K562 (cell line): ENCODE data around the gene LAPTM4A. TPM values are rescaled to one million over a fixed set of nuclear protein-coding genes. Genes with fewer than 3 reads are reported as not detected.

Source experiments
- ATAC-seq: fragments of 200-7000 bp; cut with Tn5 transposase; 3 replicates; pipeline ENCODE4 v1.9.1; 2020; ENCODE audit warnings: moderate library complexity
- BruUV-seq: library from RNA; stranded (reverse); fragments of 400-500 nt; replicated peaks from 2 replicates; lab custom pipeline; 2021; lab: Mats Ljungman, UMichigan
- CTCF ChIA-PET: fragments of 300-600 bp; formaldehyde crosslinking; extraction: SDS; loops from one replicate; lab custom pipeline; 2021; ENCODE audit warnings: low intra/inter-chr PET ratio; lab: Yijun Ruan, JAX
- POLR2A ChIA-PET: fragments of 300-600, 350-650 bp; sonication (Branson Sonifier 250); formaldehyde crosslinking; extraction: SDS; loops from one replicate; lab custom pipeline; 2021; ENCODE audit warnings: antibody characterized with exemption, inconsistent platforms; lab: Yijun Ruan, JAX
- DNase-seq, 4 experiments: peaks; one replicate each; pipeline versions ENCODE4 v3.0.0 to v3.0.0-alpha.2; 2011 to 2018; ENCODE audit warnings: low spot score in 3 of 4, mixed read lengths in 3 of 4; ENCODE audit errors: extremely low read depth in 1 of 4
- FAIRE-seq: peaks from 2 replicates; lab custom pipeline; 2011; peaks lifted over from hg19 to GRCh38; lab: Jason Lieb, UNC
- H2AFZ ChIP-seq: 2 replicates; pipeline ENCODE4 v1.6.0; 2011; ENCODE audit warnings: low read depth, low read length, control low read depth, inconsistent platforms
- H3K27ac ChIP-seq: fragments of 200-600 bp; 3 replicates; pipeline ENCODE4 v1.8.0; 2011; ENCODE audit warnings: low read depth, mild to moderate bottlenecking, control low read depth, inconsistent platforms, low read length, moderate library complexity, mixed read lengths; ENCODE audit errors: extremely low read depth
- H3K27me3 ChIP-seq, 2 experiments: fragments of 300-600 bp in 1 of 2; 2 replicates in 1 of 2; 3 replicates in 1 of 2; pipeline versions ENCODE4 v1.6.0 to v1.8.0; 2011; ENCODE audit warnings: inconsistent platforms in 2 of 2, low read length in 2 of 2, mild to moderate bottlenecking in 1 of 2, mixed read lengths in 1 of 2, moderate library complexity in 1 of 2; ENCODE audit not compliant: control insufficient read depth in 2 of 2, insufficient read depth in 2 of 2
- H3K36me3 ChIP-seq: fragments of 300-600 bp; 3 replicates; pipeline ENCODE4 v1.8.0; 2011; ENCODE audit warnings: mild to moderate bottlenecking, low read length, inconsistent platforms; ENCODE audit not compliant: control insufficient read depth, insufficient read depth
- H3K4me1 ChIP-seq, 2 experiments: fragments of 200-600 bp in 1 of 2; replicated peaks in 1 of 2; 2 replicates in 1 of 2; 3 replicates in 1 of 2; pipeline versions ENCODE4 v1.5.1 to v1.8.0; 2011; ENCODE audit warnings: inconsistent platforms in 2 of 2, low read length in 2 of 2, mild to moderate bottlenecking in 1 of 2, mixed read lengths in 1 of 2, moderate library complexity in 1 of 2; ENCODE audit not compliant: control insufficient read depth in 2 of 2, insufficient read depth in 2 of 2
- H3K4me2 ChIP-seq: 2 replicates; pipeline ENCODE4 v1.6.1; 2011; ENCODE audit warnings: low read length, control low read depth, inconsistent platforms, mixed read lengths; ENCODE audit not compliant: insufficient read depth
- H3K4me3 ChIP-seq: fragments of 200-600 bp; sonication (generic), shearing (Covaris generic); 2 replicates; pipeline ENCODE4 v1.5.1; 2016; ENCODE audit warnings: control low read depth, inconsistent platforms
- H3K79me2 ChIP-seq: fragments of 200-600 bp; 3 replicates; pipeline ENCODE4 v1.8.0; 2011; ENCODE audit warnings: low read length, inconsistent platforms; ENCODE audit not compliant: control insufficient read depth, insufficient read depth
- H3K9ac ChIP-seq, 2 experiments: 2 replicates each; pipeline versions ENCODE4 v1.6.0 to v1.6.1; 2011; ENCODE audit warnings: low read depth in 2 of 2, low read length in 2 of 2, control low read depth in 1 of 2, inconsistent platforms in 1 of 2, mild to moderate bottlenecking in 1 of 2, mixed read lengths in 1 of 2; ENCODE audit not compliant: insufficient read depth in 1 of 2
- H3K9me1 ChIP-seq: one replicate; pipeline ENCODE4 v1.6.0; 2011; ENCODE audit warnings: inconsistent platforms, mild to moderate bottlenecking, low read length, moderate library complexity; ENCODE audit not compliant: control insufficient read depth, insufficient read depth
- H3K9me3 ChIP-seq: replicated peaks from 2 replicates; pipeline ENCODE4 v1.5.1; 2011; ENCODE audit warnings: low read depth, low read length, inconsistent platforms; ENCODE audit not compliant: control insufficient read depth, insufficient read depth
- H4K20me1 ChIP-seq: replicated peaks from 2 replicates; pipeline ENCODE4 v1.6.1; 2011; ENCODE audit warnings: low read length, inconsistent platforms, mixed read lengths; ENCODE audit not compliant: control insufficient read depth, insufficient read depth
- ATF2 ChIP-seq: sonication (generic); formaldehyde crosslinking; IDR thresholded peaks from 2 replicates; pipeline ENCODE4 v1.8.1; 2022; ENCODE audit warnings: missing genetic modification reagents
- CTBP1 ChIP-seq: fragments of 450-650 bp; IDR thresholded peaks from 2 replicates; pipeline ENCODE4 v1.6.1; 2016; ENCODE audit warnings: borderline replicate concordance
- E2F4 ChIP-seq: sonication (generic); formaldehyde crosslinking; IDR thresholded peaks from 2 replicates; pipeline ENCODE4 v1.8.0; 2022; ENCODE audit warnings: mild to moderate bottlenecking, low read depth, missing genetic modification reagents
- HOMEZ ChIP-seq: fragments of 250-450 bp; sonication (Bioruptor Pico); IDR thresholded peaks from 2 replicates; pipeline ENCODE4 v1.4.0; 2020; ENCODE audit warnings: mild to moderate bottlenecking, moderate library complexity
- MAX ChIP-seq: sonication (generic); formaldehyde crosslinking; IDR thresholded peaks from 2 replicates; pipeline ENCODE4 v1.9.0; 2022; ENCODE audit warnings: mild to moderate bottlenecking, missing genetic modification reagents
- SREBF2 ChIP-seq: sonication (generic); formaldehyde crosslinking; IDR thresholded peaks from 2 replicates; pipeline ENCODE4 v1.4.0; 2020; ENCODE audit warnings: mild to moderate bottlenecking, missing genetic modification reagents
- STAT5B ChIP-seq: fragments of 250-450 bp; sonication (Bioruptor Pico); IDR thresholded peaks from 2 replicates; pipeline ENCODE4 v1.8.0; 2021; ENCODE audit warnings: mild to moderate bottlenecking, inconsistent platforms
- TAF7 ChIP-seq: fragments of 450-650 bp; IDR thresholded peaks from 2 replicates; pipeline ENCODE4 v1.6.1; 2016; ENCODE audit warnings: missing genetic modification characterization, missing compliant biosample characterization
- TFAP4 ChIP-seq: sonication (generic); formaldehyde crosslinking; IDR thresholded peaks from 2 replicates; pipeline ENCODE4 v1.8.0; 2022; ENCODE audit warnings: missing genetic modification reagents, mild to moderate bottlenecking, moderate library complexity, borderline replicate concordance
- ZC3H11A ChIP-seq: IDR thresholded peaks from 2 replicates; pipeline ENCODE4 v1.6.1; 2012; ENCODE audit warnings: low read depth, low read length, improper control_type of control experiment
- ZNF121 ChIP-seq: sonication (generic); formaldehyde crosslinking; conservative IDR thresholded peaks from 2 replicates; pipeline ENCODE4 v1.8.0; 2022; ENCODE audit warnings: missing genetic modification reagents
- ZNF217 ChIP-seq: sonication (generic); formaldehyde crosslinking; IDR thresholded peaks from 2 replicates; pipeline ENCODE4 v1.8.0; 2022; ENCODE audit warnings: mild to moderate bottlenecking, missing genetic modification reagents
- ZNF239 ChIP-seq: fragments of 250-450 bp; sonication (Bioruptor Pico); IDR thresholded peaks from 2 replicates; pipeline ENCODE4 v1.4.0; 2020; ENCODE audit warnings: mild to moderate bottlenecking
- WGBS: fragments of 100-300 bp; shearing (Covaris generic); methylation state at CpG from one replicate; pipeline ENCODE4 v1.1.6; 2016; ENCODE audit warnings: low coverage, mixed read lengths; ENCODE audit not compliant: insufficient coverage; ENCODE audit errors: missing lambda C conversion rate; 5-methylcytosine and 5-hydroxymethylcytosine counted together
- in situ Hi-C: fragments of 300-500 bp; cut with MboI; formaldehyde crosslinking; loops from 4 replicates; pipeline ENCODE4 v1.15.0; 2018; ENCODE audit warnings: inconsistent platforms, mixed read lengths
- intact Hi-C: fragments of 100-400 bp; cut with micrococcal nuclease; formaldehyde crosslinking; loops from 2 replicates; pipeline ENCODE4 v1.14.2; 2022
- polyA plus RNA-seq, 8 experiments: library from polyadenylated mRNA; depleted of rRNA in 4 of 8; stranded (reverse) in 5 of 8; unstranded in 3 of 8; fragments of >200 nt; fragmentation: Nextera tagmentation in 2 of 8; fragmentation: Illumina TruSeq in 1 of 8; extraction: Ambion mirVana in 2 of 8; extraction: Trizol in 1 of 8; gene quantifications; 2 replicates each; pipeline versions ENCODE4 v1.2.1 to v1.2.3, GENCODE V29; 2011 to 2014; ENCODE audit warnings: inconsistent platforms in 1 of 8, missing spikeins in 1 of 8
- total RNA-seq, 7 experiments: library from RNA; depleted of rRNA in 6 of 7; stranded (reverse); fragments of >200 nt in 6 of 7; fragmentation: Illumina TruSeq in 2 of 7; extraction: Trizol in 2 of 7; gene quantifications; 2 replicates each; pipeline versions ENCODE4 v1.2.1 to v1.2.3, GENCODE V29; 2011 to 2021; ENCODE audit warnings: low replicate concordance in 1 of 7

The LAPTM4A gene
- total and polyA plus RNA-seq, 9 of the 15 experiments (the other 6 are each of a cell fraction or from before 2014, with no cell fraction given), result 13.4 to 157 (median 50.1) TPM

GRCh38 chr2:20073460-20073859 is 22.0 kb upstream of the LAPTM4A start (continued):
- no peak for TF ChIP-seq TFAP4 (CRISPR knock-in tag)

GRCh38 chr2:20072436-20073158 is 21.2 kb upstream of the LAPTM4A start:
- Histone ChIP-seq H3K79me2 (no peaks in the 10 kb centered on the region), H3K4me1 (peaks cover 2 to 4% of the 10 kb centered on the region in 2 experiments; a peak in 2 of 5 replicates)
- WGBS, result 71% methylated on average over 7 of the region's 7 CpGs
- TF ChIP-seq SREBF2 (CRISPR knock-in tag) (no peak), ZNF217 (CRISPR knock-in tag) (no peak), ZNF121 (no peak), CTBP1 (no peak), TAF7 (no peak), E2F4 (CRISPR knock-in tag) (no peak), ZC3H11A (no peak), HOMEZ (CRISPR knock-in tag) (no peak), MAX (no peak), STAT5B (CRISPR knock-in tag) (no peak), ZNF239 (CRISPR knock-in tag) (no peak), ATF2 (CRISPR knock-in tag) (no peak)
- TF ChIP-seq, all 486 proteins: peak for 0
- Histone ChIP-seq H3K36me3 (no peaks in the 10 kb centered on the region), H4K20me1 (no peaks in the 10 kb centered on the region), H3K27me3 (no peaks in the 10 kb centered on the region), H3K27ac (no peak overlapping the region), H3K9ac (no peak overlapping the region), H3K9me3 (no peaks in the 10 kb centered on the region), H3K4me3 (no peak overlapping the region), H2AFZ (peak overlapping the region; percentile 76), H3K9me1 (no peaks in the 10 kb centered on the region), H3K4me2 (no peak overlapping the region)
- DNase-seq (no peak), ATAC-seq (no peak), FAIRE-seq (no peak)
- intact Hi-C loops (no loop called here), in situ Hi-C loops (no loop called here)
- ChIA-PET POLR2A (interaction anchor here (0.6 to 1.2 kb wide), 3 partner anchors 9 to 30 kb away, joined by 3 read pairs; no protein-coding TSS in a partner anchor), CTCF (no interaction called here)
- no TSS peak for BruUV-seq
